H1 (cell line): Measurements from ENCODE around the gene CDCA4.

Experiments used
- CTCF ChIP-seq, 3 experiments: IDR thresholded peaks; 1 replicate in 2 of 3; 2 replicates in 1 of 3; pipeline versions ENCODE4 v1.5.1 to v1.6.1; 2011; ENCODE audit warnings: low read length in 3 of 3, mild to moderate bottlenecking in 3 of 3, inconsistent platforms in 2 of 3, low read depth in 1 of 3, moderate library complexity in 1 of 3; ENCODE audit not compliant: insufficient read depth in 1 of 3; ENCODE audit errors: control extremely low read depth in 1 of 3
- E2F6 ChIP-seq: IDR thresholded peaks from 2 replicates; pipeline ENCODE4 v1.6.1; 2012; ENCODE audit warnings: inconsistent platforms
- POLR2A ChIP-seq, 2 experiments: IDR thresholded peaks; 1 replicate in 1 of 2; 2 replicates in 1 of 2; pipeline ENCODE4 v1.6.1; 2011; ENCODE audit warnings: low read depth in 2 of 2, low read length in 2 of 2, mild to moderate bottlenecking in 2 of 2; ENCODE audit errors: control extremely low read depth in 1 of 2

GRCh38 chr14:104970231-104971068, 50.4 kb downstream of the CDCA4 start:
- no peak for TF ChIP-seq POLR2A (IDR thresholded peaks at IDR 0.05; ENCODE audit: control extremely low read depth in 1 of 2, low read depth in 2 of 2, low read length in 2 of 2)
- no peak for TF ChIP-seq E2F6
- TF ChIP-seq CTCF (IDR thresholded peaks at IDR 0.05; ENCODE audit: control extremely low read depth in 1 of 3, insufficient read depth in 1 of 3, low read depth in 1 of 3, low read length in 3 of 3): no peak
